ENCODE results near the gene ODC1.

GRCh38 chr2:10447895-10448575, at the start of gene ODC1:
- no peak for TF ChIP-seq CTCF (IDR thresholded peaks at IDR 0.05)
- no peak for TF ChIP-seq POLR2A (IDR thresholded peaks at IDR 0.05)
- no peak for TF ChIP-seq POLR2AphosphoS5 (IDR thresholded peaks at IDR 0.05)
